Activated CD4-positive, alpha-beta T cell treated with anti-CD3 and anti-CD28 coated beads, Interleukin-2, amount 10 ng/mL, durations not matched to agents 7 days and 5 days (primary cell): ENCODE data around the gene SASH1. TPM values are rescaled to one million over a fixed set of nuclear protein-coding genes. Genes with fewer than 3 reads are reported as not detected.

Experiments used
- CTCF ChIA-PET: fragments of 350-600 bp; sonication (Branson Sonifier 250); formaldehyde crosslinking; loops from one replicate; lab custom pipeline; 2021; ENCODE audit warnings: antibody characterized with exemption; lab: Charles Lee
- POLR2A ChIA-PET: fragments of 350-600 bp; sonication (Branson Sonifier 250); formaldehyde crosslinking; loops from one replicate; lab custom pipeline; 2021; ENCODE audit warnings: antibody characterized with exemption; lab: Charles Lee
- DNase-seq: peaks from one replicate; pipeline ENCODE4 v3.0.0-alpha.2; 2020
- H3K27ac Mint-ChIP-seq: one replicate; pipeline ENCODE4 v1.8.0; 2021; ENCODE audit warnings: mild to moderate bottlenecking, moderate library complexity, mixed read lengths
- H3K27me3 Mint-ChIP-seq: one replicate; pipeline ENCODE4 v1.8.0; 2021; ENCODE audit warnings: mixed read lengths
- H3K36me3 Mint-ChIP-seq: one replicate; pipeline ENCODE4 v1.8.0; 2021; ENCODE audit warnings: low read depth, mixed read lengths
- H3K4me1 Mint-ChIP-seq: one replicate; pipeline ENCODE4 v1.8.0; 2021; ENCODE audit warnings: mixed read lengths
- H3K4me3 Mint-ChIP-seq: one replicate; pipeline ENCODE4 v1.8.0; 2021; ENCODE audit warnings: mild to moderate bottlenecking, moderate library complexity, mixed read lengths
- H3K9me3 Mint-ChIP-seq: one replicate; pipeline ENCODE4 v1.8.0; 2021; ENCODE audit warnings: mixed read lengths
- total RNA-seq, 2 experiments: library from RNA; stranded (reverse); gene quantifications; one replicate each; pipeline ENCODE4 v1.2.3, GENCODE V29; 2021

Gene SASH1
- total RNA-seq, 2 experiments from 2014 or later, result 0.47 to 0.50 TPM

DNA sequence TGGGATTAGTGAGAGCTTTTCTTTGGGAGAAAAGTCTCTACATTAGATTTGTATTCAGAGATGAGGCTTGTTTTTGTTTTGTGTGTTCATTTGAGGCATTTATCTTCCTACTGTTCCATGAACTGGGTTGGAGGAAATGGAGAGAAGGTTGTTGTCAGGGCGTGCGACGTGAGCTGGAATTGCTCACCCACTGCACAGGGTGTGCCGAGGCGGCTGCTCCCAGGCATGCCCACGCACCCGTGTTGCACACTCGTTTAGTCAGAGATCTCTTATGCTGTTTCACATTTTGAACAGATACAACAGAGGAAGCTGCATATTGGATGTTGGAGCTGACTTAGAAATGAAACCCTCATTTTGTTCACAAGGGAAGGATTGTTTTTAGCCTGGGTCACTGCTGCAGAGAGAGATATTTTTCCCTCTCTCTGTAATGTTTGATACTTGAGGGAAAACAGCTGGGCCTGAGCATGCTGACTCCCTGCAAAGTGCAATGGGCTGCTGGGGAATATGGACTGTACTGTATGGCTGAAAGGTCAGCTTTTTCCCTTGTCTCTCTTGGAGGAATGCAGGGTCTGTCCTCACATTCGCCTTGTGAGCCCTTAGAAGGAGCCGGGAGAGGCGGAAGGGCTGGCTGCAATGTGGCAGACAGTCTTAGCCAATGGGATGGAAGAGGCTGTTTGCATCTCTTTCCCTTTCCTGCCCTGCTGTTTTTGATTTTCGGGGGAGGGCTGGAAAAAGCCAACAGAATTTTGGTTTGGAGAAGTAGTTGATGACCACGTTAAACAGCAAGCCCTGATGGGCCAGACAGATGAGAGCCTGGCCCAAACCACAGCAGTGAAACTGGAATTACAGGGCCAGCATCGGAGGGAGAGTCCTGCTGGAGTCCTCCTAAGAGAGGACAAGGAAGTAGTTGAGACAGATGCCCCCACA lies 170.8 kb downstream of the SASH1 start:
- H3K9me3 Mint-ChIP-seq, result no peaks in the 10 kb centered on the region
- CTCF ChIA-PET, result no interaction called here
- POLR2A ChIA-PET, result no interaction called here
- no peak overlapping the region for H3K27ac Mint-ChIP-seq
- no peak overlapping the region for H3K4me3 Mint-ChIP-seq
- H3K4me1 Mint-ChIP-seq, result no peaks in the 10 kb centered on the region
- peaks cover 28% of the 10 kb centered on the region for H3K27me3 Mint-ChIP-seq
- DNase-seq, result no peak
- H3K36me3 Mint-ChIP-seq, result no peaks in the 10 kb centered on the region

DNA sequence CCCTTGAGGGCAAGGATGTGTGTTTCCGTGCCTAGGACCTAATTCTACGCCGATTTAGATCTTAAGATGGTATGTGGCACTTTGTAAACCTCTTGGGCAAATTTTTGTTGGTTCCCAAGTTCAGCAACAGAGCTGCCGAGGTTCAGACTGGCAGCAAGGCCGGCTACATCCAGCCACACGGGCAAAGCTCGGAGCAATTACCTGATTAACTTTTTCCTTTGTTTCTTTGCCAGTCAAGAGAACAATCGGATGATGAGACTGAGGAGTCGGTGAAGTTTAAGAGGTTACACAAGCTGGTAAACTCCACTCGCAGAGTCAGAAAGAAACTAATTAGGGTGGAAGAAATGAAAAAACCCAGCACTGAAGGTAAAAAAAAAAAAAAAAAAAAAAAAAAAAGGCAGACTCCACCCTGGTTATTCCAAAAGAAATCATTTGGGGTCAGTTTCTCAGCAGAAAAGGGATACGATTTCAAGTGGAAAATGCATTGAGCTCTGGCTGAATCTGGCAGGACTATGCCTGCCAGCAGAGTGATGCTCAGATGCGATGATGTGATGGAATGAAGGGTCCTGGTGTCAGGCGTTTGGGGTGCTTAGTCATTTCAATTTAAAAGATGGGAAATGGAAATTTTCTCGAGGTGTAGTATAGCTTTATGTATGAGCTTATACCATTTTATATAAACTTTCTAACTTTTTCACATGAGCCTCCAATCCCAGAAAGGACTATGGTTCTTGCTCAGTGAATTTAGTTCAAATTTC lies 171.6 kb downstream of the SASH1 start:
- Mint-ChIP-seq H3K27me3 (peaks cover 20% of the 10 kb centered on the region), H3K9me3 (no peaks in the 10 kb centered on the region), H3K36me3 (no peaks in the 10 kb centered on the region), H3K27ac (no peak overlapping the region), H3K4me3 (no peak overlapping the region), H3K4me1 (no peaks in the 10 kb centered on the region)
- no peak for DNase-seq
- POLR2A ChIA-PET, result interaction anchor here (0.6 kb wide), 1 partner anchor 16 kb away, joined by 12 read pairs; no protein-coding TSS in a partner anchor
- CTCF ChIA-PET, result interaction anchor here (0.7 kb wide), 1 partner anchor 337 kb away, joined by 4 read pairs; no protein-coding TSS in a partner anchor

DNA sequence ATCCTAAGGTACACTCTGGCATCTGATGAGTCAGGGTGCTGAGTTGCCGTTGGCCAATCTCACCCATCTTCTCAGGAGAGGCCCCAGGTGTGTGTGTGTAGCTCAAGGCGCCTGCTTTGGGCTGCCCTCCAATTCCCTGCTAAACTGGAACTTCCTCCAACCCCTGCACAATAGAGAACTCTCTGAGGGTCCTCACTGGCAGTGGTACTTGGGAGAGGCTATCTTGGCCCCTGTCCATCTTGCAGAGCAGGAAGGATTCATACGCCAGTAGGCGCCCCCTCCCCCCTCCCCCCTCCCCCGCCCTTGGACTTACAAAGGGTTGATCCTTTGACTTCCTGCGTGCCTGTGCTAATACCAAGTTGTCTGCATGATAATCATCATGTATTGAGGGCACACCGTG lies 173.6 kb downstream of the SASH1 start:
- ChIA-PET CTCF (no interaction called here), POLR2A (no interaction called here)
- H3K27ac Mint-ChIP-seq, result no peak overlapping the region
- no peak overlapping the region for H3K4me3 Mint-ChIP-seq
- peaks cover 11% of the 10 kb centered on the region for H3K27me3 Mint-ChIP-seq
- H3K36me3 Mint-ChIP-seq, result no peaks in the 10 kb centered on the region
- no peak for DNase-seq
- H3K9me3 Mint-ChIP-seq, result no peaks in the 10 kb centered on the region
- no peaks in the 10 kb centered on the region for H3K4me1 Mint-ChIP-seq

DNA sequence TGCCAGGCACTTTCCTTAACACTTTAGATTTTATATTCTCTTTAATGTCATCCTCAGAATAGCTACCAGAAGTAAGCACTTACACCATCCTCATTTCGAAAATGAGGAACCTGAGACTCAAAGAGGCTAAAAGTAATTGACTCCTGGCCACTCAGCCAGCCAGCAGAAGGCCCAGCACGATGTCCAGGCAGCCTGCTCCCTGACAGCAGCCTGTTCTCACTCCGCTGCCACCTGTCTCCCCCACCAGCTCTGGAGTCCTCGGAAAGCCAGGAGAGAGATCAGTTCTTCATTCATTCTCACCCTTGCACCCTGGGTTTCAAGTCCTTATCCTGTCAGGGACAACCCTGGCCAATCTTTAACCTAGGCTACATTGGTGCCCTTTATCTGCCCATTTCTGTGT lies 174.0 kb downstream of the SASH1 start:
- peaks cover 10% of the 10 kb centered on the region for H3K27me3 Mint-ChIP-seq
- H3K36me3 Mint-ChIP-seq, result no peaks in the 10 kb centered on the region
- no peak for DNase-seq
- H3K9me3 Mint-ChIP-seq, result no peaks in the 10 kb centered on the region
- ChIA-PET CTCF (no interaction called here), POLR2A (no interaction called here)
- H3K4me1 Mint-ChIP-seq, result no peaks in the 10 kb centered on the region
- H3K4me3 Mint-ChIP-seq, result no peak overlapping the region
- no peak overlapping the region for H3K27ac Mint-ChIP-seq

DNA sequence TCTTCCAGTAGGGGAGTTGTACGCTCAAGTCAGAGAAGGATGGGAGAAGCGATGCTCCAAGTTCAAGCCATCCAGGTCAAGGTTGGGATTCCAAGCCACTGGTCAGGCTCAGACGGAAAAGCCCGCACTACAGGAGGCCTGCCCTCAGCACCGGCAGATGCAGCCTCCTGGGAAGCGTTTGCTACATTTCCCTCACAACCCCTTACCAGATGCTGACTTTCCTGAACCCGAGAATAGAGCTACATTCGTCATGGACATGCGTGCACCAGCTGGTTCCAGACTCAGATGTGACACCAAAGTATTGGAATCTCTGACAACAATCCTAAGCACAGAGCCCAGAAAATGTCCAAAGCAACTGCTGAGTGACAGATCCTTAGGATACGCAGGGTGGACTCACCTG lies 174.8 kb downstream of the SASH1 start:
- ChIA-PET CTCF (interaction anchor here (0.6 to 1.2 kb wide), 3 partner anchors 11 to 1621 kb away, joined by 3 to 4 read pairs (median 3); no protein-coding TSS in a partner anchor), POLR2A (no interaction called here)
- peaks cover 8% of the 10 kb centered on the region for H3K27me3 Mint-ChIP-seq
- H3K36me3 Mint-ChIP-seq, result no peaks in the 10 kb centered on the region
- no peak for DNase-seq
- H3K9me3 Mint-ChIP-seq, result no peaks in the 10 kb centered on the region
- H3K4me1 Mint-ChIP-seq, result no peaks in the 10 kb centered on the region
- no peak overlapping the region for H3K27ac Mint-ChIP-seq
- no peak overlapping the region for H3K4me3 Mint-ChIP-seq

DNA sequence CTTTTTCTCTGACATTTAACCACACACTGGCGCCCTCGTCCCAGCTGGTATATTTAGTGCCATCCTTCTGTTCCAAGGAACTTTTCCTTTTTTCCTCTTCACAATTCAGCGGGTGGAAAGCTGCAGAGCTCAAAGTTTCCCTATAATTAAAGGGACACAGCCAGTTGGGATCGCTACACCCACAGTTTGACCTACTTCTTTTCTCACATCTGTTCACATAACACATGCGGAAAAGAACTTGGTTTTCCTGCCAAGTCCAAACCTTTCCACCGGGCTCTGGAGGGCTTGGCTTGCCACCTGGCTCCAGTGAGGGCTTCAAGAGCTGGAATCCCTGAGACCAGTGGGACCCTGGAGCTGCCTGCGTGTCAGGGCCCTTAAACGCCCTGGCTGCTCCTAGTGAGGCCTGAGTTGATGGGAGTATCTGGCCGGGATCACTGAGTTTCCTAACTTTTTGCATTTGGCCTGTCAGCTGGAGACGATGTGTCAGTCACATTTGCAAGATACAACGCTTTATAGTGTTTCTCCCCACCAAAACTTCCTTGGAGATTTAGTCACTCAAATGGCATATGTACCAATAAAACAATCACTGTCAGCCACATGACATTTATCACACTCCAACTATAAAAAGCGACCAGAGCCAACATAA lies 176.0 kb downstream of the SASH1 start:
- H3K9me3 Mint-ChIP-seq, result no peaks in the 10 kb centered on the region
- H3K4me1 Mint-ChIP-seq, result no peaks in the 10 kb centered on the region
- no peaks in the 10 kb centered on the region for H3K36me3 Mint-ChIP-seq
- H3K27me3 Mint-ChIP-seq, result peaks cover 8% of the 10 kb centered on the region
- DNase-seq, result no peak
- ChIA-PET POLR2A (interaction anchor here (0.7 kb wide), 1 partner anchor 929 kb away, joined by 3 read pairs; no protein-coding TSS in a partner anchor), CTCF (no interaction called here)
- no peak overlapping the region for H3K27ac Mint-ChIP-seq
- no peak overlapping the region for H3K4me3 Mint-ChIP-seq

DNA sequence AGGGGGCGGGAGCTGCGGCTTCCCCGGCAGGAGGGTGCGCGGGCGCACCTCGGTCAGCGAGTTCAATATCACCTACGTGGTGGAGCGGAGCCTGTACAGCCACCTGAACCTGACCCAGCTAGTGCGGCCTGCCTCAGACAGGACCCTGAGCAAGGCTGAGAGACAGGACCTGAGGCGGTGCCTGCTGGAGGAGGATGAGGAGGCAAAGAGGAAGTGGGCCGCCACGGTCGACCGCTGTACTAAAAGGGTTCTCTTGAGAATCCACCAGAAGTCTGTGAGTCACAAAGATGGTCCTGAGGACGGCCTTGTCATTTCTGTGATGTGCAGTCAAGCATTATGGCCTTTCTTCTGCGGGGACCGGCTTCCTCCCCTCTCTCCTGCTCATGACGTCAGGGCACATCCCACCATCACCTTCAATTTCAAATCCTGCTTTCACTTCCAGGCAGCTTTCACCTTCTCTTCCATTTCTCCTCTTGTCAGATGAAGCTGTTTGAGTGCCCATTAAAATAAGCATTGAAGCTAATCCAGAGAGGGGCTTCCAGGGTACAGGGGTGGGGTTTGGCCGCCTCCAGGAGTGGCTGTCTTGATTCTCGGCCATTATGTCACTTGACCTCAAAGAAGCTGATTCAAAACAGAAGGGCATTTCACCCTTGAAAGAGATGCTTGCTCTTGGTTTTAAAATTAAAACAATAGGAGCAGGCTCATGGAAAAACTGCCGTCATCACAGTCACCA lies 177.6 kb downstream of the SASH1 start:
- Mint-ChIP-seq H3K4me3 (no peak overlapping the region), H3K9me3 (no peaks in the 10 kb centered on the region), H3K27ac (no peak overlapping the region), H3K36me3 (no peaks in the 10 kb centered on the region), H3K4me1 (peaks cover 2% of the 10 kb centered on the region), H3K27me3 (peaks cover 6% of the 10 kb centered on the region)
- ChIA-PET CTCF (no interaction called here), POLR2A (no interaction called here)
- DNase-seq, result no peak

DNA sequence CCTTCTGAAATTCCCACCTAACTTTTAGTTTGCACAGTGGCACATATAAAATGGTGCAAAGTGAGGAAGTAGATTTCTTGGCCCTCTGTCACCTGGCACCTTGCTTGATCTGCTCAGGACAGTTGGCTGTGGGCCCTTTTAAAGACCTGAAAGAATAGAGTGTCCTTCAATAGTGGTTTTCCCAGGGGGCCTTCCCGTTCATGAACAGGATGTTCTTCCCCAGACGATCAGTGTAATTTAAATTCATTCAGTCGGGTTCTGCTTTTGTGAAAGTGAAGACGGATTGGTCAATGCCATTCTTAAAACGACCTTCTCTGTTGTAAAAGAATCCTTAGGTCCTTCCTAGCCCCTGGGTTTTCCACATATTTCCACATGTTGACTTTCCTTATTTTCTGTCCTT lies 178.5 kb downstream of the SASH1 start:
- DNase-seq, result no peak
- Mint-ChIP-seq H3K27ac (no peak overlapping the region), H3K4me1 (peaks cover 4% of the 10 kb centered on the region), H3K36me3 (no peaks in the 10 kb centered on the region), H3K27me3 (no peaks in the 10 kb centered on the region), H3K9me3 (no peaks in the 10 kb centered on the region), H3K4me3 (no peak overlapping the region)
- CTCF ChIA-PET, result no interaction called here
- POLR2A ChIA-PET, result no interaction called here

DNA sequence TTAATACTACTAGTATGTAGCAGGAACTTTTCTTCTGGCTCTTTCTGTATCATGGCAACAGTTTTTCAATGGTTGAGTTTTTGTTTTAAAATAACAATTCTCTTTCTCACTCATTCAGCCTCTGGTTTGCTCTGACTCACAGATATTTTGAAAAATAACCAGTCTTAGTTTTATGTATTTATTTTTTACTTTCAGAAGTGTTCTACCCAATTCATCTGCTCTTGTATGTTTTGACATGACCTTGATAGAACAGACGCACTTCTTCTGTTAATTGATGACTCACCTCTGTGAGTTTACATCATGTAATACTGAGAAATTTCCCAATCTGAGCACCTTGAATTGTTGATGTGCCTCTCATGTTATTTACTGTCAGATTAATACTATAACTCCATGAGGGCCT lies 178.9 kb downstream of the SASH1 start:
- no peaks in the 10 kb centered on the region for H3K9me3 Mint-ChIP-seq
- peaks cover 4% of the 10 kb centered on the region for H3K4me1 Mint-ChIP-seq
- no peaks in the 10 kb centered on the region for H3K27me3 Mint-ChIP-seq
- CTCF ChIA-PET, result no interaction called here
- no peak overlapping the region for H3K4me3 Mint-ChIP-seq
- H3K36me3 Mint-ChIP-seq, result no peaks in the 10 kb centered on the region
- no peak overlapping the region for H3K27ac Mint-ChIP-seq
- POLR2A ChIA-PET, result no interaction called here
- DNase-seq, result no peak

DNA sequence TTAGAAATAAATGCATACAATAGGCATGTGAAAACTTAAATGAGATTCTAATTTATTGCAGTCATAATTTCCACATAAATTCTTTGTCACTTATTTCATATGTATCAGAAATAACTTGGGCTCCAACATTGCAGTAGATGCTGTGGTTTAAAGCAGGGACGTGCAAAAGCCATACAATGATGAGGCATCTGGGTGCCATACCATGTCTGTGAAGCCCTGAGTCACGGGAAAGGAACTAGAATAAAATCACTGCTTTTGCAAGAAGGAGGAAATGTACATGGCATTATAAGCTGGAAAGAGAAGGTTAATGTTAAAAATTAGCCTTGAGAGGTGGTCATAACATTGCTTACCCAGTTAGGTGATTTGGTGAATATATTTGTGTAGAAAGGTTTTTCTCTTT lies 180.4 kb downstream of the SASH1 start:
- Mint-ChIP-seq H3K4me3 (no peak overlapping the region), H3K27ac (no peak overlapping the region), H3K9me3 (no peaks in the 10 kb centered on the region), H3K4me1 (peaks cover 4% of the 10 kb centered on the region), H3K36me3 (no peaks in the 10 kb centered on the region), H3K27me3 (no peaks in the 10 kb centered on the region)
- no peak for DNase-seq
- CTCF ChIA-PET, result interaction anchor here (1.2 kb wide), 1 partner anchor 58 kb away, joined by 3 read pairs; no protein-coding TSS in a partner anchor
- POLR2A ChIA-PET, result no interaction called here

DNA sequence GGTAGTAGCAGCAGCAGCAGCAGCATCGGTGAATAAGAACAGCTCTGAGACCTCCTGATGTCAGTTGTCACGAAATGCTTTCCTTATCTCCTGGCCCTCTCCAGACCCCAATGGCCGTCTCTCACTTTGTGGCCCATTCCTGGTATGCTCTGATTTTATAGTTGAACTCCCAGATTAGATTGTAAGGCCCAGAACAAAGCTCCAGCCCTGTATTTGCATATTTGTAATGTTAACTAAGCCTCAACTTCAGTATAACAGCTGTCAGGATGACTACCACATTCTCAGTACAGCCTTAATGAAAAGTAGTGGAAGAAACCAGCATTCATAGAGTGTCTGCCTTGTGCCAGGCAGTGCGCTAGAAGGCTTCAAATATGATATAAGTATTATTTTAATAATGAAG lies 180.9 kb downstream of the SASH1 start:
- Mint-ChIP-seq H3K4me1 (peaks cover 4% of the 10 kb centered on the region), H3K9me3 (no peaks in the 10 kb centered on the region), H3K27ac (no peak overlapping the region), H3K4me3 (no peak overlapping the region), H3K27me3 (no peaks in the 10 kb centered on the region), H3K36me3 (no peaks in the 10 kb centered on the region)
- POLR2A ChIA-PET, result no interaction called here
- CTCF ChIA-PET, result interaction anchor here (1.2 kb wide), 2 partner anchors 36 to 59 kb away, joined by 3 read pairs; no protein-coding TSS in a partner anchor
- no peak for DNase-seq

DNA sequence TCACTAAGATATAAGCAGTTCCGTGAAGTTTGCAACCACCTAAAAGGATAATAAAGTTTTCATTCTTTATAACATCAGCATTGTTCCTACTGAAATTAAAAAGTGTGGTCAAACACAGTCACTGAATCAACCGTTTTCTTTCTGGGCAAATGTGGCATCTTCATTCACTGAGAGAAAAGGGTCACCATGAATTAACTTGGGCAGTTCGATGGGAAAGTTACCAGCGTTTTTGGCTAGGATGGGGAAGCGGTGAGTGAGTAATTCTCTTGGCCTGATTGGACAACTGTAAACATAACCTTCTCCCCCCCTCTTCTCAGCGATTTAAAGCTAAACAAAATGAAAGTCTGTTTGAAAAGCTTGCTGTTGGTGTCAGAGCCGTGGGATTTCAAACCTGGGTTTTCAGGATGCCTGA lies 181.8 kb downstream of the SASH1 start:
- Mint-ChIP-seq H3K27me3 (peaks cover 2% of the 10 kb centered on the region), H3K4me3 (no peak overlapping the region), H3K9me3 (no peaks in the 10 kb centered on the region), H3K4me1 (peaks cover 4% of the 10 kb centered on the region), H3K36me3 (no peaks in the 10 kb centered on the region), H3K27ac (no peak overlapping the region)
- ChIA-PET CTCF (interaction anchor here (0.5 to 1.2 kb wide), 2 partner anchors 35 to 899 kb away, joined by 3 read pairs; no protein-coding TSS in a partner anchor), POLR2A (no interaction called here)
- DNase-seq, result no peak
